HG03442 (cell line): Measurements from ENCODE around the gene EML5.
"Not testable (repeated sequence)": the region's sequence is repeated elsewhere in the genome, so short reads cannot be mapped to it uniquely, and the experiment has no call there.

Experiments
- ATAC-seq: cut with Tn5 transposase; IDR thresholded peaks from one replicate; pipeline ENCODE4 v1.9.1; 2021; ENCODE audit warnings: mild to moderate bottlenecking, moderate library complexity; ENCODE audit not compliant: unreplicated experiment

Gene EML5

DNA sequence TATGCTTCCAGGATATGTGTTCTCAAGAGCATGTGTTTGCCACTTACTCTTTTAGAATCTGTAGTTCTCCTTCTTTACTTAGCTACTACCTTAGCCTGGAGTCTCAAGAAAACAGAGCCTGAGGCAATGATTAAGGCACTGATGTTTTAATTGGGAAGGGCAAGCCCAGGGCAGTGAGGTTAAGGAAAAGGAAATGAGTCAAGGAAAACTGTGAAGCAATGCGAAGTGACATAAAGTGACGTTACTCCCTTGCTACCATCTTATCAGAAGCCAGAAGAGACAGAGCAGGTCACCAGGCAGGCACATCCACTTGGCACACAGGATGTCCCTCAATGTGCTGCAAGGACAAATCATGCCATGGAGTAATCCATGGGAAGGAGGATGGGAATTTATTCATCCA, 11.3 kb upstream of the EML5 start:
- no peak for ATAC-seq

DNA sequence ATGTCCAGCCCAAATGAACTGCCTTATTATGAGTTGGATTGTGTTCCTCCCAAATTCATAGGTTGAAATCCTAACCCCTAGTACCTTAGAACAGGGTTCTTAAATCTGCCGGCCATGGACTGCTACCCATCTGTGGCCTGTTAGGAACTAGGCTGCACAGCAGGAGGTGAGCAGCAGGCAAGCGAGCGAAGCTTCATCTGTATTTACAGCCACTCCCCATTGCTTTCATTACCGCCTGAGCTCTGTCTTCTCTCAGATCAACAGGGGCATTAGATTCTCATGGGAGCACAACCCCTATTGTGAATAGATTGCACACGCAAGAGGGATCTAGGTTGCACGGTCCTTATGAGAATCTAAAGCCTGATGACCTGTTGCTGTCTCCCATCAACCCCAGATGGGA, 9.8 kb upstream of the EML5 start:
- ATAC-seq: no peak

DNA sequence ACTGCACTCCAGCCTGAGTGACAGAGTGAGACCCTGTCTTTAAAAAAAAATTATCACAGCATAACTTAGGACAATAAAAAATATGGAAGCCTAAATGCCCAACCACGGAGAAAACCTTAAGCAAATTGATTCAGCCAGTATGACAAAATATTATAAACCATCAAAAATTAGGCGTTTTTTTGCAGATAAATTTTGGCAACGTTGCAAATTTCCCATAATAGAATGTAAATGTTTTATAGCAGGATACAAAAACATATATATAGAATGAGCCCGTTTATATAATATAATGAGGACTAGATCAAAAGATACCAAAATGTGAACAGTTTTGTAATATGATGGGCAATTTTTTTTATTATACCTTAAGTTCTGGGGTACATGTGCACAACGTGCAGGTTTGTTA, 6.8 kb upstream of the EML5 start:
- no peak for ATAC-seq

DNA sequence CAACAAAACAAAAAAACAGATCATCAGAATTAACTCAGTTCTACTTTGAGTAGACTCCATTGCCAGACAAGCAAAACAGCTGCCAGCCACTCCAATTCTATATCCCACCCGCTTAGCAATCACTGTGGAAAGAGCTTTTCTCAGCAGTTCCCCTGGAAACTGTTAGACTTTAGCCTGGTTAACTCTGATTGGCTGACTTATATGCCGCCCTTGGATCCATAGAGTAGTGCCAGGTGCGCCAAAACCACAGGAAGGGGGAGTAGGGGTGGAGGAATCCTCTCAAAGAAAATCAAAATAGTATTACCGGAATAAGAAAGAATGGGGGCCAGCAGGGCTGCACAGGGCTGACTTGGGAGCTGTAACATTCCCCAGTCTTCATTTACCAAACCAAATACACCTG, 5.4 kb upstream of the EML5 start:
- no peak for ATAC-seq

DNA sequence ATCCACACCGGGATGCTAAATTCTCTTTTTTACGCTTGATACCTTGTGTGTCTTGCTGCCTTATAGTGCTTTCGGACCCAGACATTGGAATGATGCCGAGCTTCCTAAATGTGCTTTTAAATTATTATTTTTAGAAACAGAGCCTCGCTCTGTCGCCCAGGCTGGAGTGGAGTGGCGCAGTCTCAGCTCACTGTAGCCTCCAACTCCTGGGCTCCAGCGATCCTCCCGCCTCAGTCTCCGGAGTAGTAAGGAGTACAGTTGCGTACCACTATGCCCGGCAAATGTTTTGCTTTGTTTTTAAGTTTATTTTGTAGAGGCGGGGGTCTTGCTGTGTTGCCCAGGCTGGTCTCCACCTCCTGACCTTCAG, 489 bp upstream of the EML5 start:
- no peak for ATAC-seq

DNA sequence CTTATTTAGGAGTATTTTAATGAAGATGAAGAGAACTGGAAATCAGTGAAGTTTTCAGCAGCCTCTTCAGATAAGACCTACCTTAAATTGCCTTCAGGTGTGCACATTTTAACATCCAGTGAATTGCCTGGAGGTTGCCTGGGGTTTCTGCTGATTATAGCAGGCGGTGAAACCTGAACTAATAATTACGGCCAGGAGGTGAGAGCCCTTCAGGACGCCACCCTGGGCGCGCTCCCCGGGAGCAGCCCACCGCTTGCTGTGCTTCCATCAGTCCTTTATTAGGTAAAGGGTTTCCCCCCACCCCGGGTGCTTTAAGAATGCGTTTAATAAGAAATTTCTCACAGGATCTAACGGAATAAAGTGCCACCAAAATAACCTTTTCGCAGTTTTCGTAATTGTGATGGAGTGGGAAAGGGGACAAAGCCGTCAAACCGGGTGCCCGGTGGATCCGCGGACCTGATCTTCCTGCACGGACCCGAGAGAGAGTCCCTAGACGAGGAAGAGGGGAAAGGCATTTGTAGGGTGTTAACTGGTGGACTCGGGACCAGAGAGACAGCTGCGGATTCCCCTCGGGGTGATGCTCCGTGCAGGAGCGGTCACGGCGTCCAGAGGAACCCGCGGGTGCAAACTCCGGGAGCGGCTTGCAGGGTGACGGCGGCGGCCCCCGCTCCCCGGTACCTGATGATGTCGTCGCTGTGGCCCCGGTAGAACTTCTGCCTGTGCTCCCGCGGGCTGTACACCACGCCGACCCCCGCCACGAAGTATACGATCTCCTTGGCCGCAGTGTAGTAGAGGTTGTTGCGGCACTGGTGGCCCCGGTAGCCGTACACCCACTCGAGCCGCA, 902 bp downstream of the EML5 start:
- no peak for ATAC-seq

DNA sequence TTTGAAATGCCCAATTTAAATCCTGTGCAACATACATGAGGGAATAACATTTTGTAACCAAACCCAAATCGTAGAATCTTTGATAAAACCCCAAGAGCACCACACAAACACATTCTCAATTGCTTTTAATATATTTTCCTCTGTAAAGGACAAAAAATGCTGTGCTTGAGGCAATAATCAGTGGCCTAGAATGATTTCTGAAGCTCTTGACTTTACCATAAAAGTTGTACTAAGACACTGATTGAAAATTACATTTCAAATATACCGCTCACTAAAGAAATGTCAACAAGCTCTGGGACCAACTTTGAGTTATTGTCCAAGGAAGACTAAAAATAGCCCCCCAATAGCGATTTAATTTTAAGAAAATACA, 1.5 kb downstream of the EML5 start:
- ATAC-seq: no peak

DNA sequence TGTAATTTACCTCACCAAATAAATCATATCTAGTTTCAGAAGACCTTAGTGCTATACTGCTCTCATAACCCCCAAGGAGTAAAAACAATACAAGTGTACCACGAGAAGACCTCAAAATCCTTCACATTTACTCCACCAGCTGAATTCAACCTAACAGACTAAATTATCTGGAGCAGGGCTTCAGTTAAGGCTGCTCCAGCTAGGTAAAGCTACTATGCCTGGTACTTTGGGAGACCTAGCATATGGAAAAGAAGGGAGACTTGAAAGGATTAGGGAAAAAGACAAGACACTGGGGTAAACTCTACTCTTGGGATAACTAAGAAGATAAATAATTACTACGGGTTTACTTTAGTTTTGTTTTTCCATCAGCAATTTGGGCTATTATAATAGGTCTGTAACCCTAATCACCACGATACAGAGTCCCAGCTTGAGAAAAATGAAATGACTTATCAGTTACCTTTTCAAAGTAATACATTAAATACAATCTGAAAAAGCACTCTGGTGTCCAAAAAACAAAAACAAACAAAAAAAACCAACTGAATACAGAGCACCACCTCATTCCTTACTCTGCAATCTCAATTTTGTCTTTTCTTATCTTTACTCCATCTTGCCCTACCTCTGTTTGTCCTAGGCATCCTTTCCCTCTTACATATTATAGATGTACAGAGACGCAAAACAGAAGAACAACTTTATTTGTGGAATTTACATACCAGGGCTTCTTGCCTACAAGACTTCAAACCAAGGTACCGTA, 2.1 kb downstream of the EML5 start:
- no peak for ATAC-seq

DNA sequence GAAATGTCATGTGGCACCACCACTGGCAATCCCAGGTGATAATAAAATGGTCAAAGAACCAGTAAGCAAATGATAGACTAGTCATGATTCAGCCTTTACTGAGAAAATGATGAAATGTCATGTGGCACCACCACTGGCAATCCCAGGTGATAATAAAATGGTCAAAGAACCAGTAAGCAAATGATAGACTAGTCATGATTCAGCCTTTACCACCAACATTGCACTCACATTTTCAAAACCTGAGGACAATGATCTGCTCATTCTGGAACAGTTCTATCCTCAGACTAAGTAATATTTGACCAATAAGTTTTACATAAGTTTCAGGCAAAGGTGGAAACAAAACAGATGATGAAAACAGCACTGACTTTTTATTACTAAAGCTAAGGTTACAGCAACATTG, 3.2 kb downstream of the EML5 start:
- not testable (repeated sequence) for ATAC-seq

DNA sequence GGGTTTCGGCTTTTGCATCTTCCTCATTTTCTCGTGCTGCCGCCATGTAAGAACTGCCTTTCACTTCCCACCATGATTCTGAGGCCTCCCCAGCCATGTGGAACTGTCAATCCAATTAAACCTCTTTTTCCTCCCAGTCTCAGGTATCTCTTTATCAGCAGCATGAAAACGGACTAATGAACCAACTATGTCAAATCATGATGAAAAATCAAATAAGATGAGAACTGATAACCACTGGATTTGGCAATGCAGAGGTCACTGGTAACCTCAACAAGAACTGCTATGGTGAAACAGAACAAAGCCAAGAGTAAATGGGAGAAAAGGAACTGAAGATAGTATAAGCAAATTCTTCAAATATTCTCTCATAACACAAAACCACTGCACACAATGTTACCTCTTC, 6.0 kb downstream of the EML5 start:
- ATAC-seq: no peak

DNA sequence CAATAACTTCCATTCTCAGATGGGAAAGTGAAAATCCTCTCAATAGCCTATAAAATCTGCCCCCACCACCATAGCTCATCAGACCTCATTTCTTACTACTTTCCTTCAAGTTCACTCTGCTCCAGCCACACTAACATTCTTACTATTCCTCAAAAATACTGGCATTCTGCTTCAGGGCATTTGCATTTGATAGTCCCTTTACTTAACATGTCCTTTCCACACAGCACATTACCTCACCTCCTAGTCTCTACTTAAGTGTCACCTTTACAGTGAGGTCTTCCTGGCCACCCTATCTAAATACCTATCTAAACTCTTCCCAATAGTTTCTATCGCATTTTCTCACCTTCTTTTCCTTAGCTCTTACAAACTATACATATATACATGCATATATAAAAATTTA, 6.8 kb downstream of the EML5 start:
- ATAC-seq: no peak

DNA sequence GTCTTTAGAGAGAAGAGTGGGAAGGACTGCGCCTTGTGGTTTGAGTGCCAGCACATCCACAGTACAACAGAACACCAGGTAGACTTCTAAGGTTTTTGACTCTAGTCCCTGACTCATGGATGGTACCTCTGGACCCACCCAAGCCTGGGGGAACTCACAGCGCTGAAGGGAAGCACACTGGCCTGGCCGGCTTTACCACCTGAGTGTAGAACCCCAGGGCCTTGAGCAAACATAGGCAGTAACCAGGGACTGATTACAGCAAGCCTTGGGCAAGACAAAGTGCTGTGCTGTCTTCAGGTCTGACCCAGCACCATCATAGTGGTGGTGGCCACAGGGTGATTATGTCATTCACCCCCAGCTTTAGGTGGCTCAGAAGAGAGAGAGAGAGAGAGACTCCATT, 17.2 kb downstream of the EML5 start:
- no peak for ATAC-seq

DNA sequence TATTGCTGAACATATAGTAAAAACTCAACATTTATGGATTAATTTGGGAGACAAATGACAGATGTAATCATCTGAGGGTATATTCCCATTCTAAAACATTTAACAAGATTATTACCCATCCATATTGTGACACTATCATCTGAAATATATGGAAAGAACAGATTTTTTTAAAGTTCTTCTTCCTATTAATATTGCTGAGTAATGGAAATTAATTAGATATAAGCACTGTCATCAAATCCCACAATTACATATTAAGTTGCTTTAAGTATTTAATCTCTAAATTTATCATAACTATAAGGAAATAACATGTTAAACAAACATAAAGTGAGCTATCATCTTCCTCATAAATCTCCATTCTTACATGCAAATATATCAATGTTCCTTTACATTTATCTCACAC, 22.0 kb downstream of the EML5 start:
- ATAC-seq: no peak

DNA sequence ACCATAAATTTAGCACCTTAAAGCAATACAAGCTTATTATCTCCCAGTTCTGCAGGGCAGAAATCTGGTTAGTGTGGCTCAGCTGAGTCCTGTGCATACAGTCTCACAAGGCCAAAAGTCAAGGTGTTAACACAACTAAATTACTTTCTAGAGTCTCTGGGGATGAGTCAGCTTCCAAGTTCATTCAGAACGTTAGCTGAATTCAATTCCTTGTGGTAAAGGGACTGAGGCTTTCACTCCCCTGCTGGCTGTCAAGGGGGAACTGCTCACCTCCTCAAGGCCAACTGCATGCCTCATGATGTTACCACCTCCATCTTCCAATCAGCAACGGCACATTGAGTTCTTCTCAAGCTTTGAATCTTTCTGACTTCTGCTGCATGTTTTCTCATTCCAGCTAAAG, 27.6 kb downstream of the EML5 start:
- ATAC-seq: no peak

DNA sequence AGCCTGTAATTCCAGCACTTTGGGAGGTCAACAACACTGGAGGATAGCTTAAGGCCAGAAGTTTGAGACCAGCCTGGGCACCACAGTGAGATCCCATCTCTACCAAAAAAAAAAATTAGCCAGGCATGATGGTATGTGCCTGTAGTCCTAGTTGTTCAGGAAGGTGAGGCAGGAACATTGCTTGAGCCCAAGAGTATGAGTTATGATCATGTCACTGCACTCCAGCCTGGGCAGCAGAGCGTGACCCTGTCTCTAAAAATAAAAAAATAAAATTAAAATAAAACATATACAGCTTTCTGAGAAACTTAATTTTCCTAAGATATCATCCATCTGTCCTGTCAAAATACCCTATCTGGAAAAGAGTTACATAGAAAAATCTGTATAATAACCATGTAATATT, 38.9 kb downstream of the EML5 start:
- ATAC-seq: no peak

DNA sequence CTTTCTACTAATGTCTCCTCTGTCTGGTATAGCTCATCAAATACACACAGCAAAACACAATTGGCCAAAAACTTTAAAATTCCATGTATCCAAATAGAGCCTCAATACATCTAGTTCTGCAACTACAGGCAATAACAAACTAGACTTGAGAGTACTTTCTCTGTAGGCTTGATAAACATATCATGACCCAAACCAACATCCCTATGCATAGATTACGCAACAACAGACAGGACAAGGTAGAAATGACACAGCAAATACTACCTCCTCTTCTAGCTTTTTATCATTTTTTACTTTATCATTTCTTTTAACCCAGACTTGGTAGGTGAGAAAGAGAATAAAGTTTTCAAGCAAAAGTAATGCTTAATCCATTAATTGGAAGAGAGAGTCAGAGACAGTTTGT, 41.8 kb downstream of the EML5 start:
- ATAC-seq: no peak

DNA sequence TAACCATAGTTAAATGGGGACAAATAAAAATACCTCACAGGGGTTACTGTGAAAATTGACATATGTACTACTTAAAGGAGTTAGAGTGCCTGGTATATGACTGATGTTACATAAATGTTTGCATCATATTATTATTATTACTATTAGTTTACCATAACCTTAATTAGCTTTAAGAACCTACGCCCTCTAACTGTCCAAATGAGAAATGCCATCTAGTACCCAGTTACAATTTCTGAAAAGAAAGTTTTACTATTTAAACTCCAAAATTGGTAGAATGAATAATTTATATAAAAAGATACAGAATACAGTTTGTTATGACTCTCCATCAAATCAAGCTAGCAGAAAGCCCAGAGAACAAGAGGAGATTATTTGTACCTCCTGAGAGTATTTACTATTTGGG, 42.3 kb downstream of the EML5 start:
- ATAC-seq: no peak

DNA sequence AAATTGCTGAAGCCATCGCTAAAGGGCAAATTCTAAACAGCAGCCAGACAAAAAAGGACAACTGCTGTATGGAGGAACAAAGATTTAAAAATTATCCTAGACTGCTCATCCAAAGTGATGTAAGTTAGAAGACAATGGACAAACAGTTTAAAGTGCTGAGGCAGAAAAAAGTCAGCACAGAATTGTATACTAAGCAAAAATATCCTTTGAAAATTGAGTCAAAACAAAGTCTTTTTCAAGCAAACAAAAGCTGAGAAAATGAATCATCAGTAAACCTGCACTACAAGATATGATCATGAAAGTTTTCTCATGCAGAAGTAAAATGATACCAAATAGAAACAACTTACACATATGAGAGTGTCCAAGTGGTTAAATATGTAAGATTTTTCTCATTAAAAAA, 43.6 kb downstream of the EML5 start:
- no peak for ATAC-seq

DNA sequence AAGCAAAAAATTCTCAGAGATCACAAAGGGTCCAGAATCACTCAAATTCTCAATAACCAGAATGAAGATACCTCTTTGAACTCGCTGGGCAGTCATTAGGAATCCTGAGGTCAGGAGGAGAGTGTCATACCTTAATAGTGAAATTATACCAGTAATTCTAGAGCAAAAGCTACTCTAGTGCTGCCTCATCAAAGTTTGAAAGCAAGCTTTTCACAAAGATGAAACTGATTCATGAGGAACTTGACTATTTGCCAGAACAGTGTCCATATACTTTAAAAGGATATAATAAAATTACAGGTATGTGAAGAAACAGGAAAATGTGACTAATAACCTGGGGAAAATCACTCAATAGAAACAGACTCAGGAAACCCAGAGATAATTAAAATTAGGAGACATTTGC, 44.5 kb downstream of the EML5 start:
- no peak for ATAC-seq

DNA sequence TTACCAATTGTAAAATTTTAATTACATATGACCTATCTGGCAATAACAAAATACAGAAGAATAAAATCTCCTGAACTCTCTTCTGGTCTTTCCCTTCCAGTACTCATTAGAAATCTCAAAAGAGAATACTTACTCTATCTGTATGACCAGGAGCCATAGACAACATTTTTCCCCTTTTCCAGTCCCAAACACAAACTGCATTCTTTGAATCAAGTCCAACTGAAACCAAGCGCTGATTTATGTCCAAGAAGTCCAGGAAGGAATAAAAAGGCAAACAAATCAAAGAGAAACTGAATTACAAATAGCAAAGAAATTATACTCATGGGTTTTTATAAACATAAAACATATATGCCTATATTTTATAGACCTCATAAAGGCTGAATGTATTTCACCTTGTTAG, 46.7 kb downstream of the EML5 start:
- no peak for ATAC-seq

DNA sequence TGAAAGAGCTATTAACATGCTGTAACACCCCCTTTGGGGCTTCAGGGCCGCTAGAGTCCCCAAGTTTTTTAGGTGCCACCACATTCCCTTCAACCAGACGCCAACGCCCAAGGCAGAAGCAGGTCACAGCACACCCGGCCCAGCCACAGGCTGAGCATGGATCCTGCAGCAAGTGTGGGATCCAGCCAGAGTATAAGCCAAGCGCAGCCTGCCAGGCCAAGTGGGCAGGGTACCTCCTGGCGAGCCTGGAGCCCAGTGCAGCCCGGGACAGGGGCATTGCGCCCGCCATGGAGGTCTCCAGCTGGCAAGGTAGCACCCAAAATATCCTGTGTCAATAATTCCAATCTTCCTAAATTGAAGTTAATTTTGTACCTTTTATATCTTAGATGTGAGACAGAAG, 55.5 kb downstream of the EML5 start:
- no peak for ATAC-seq

DNA sequence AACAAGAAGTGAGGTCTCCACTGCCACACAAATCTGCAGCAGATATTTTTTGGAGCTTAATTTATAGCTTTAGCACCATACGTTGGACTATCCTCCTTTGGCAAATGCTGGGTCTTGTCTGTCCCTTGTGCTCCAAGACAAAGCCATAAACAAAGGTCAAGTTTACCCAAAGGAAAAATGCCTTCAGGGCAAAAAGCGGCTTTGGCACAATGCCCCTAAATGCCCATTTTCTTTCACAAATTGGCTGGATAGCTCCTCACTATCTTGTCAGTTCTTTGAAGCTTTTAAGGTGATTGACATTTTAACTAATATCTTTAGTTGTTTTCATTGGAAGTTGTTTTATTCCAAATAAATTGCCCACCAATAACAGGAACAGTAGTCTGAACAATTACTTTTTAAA, 59.6 kb downstream of the EML5 start:
- ATAC-seq: no peak

DNA sequence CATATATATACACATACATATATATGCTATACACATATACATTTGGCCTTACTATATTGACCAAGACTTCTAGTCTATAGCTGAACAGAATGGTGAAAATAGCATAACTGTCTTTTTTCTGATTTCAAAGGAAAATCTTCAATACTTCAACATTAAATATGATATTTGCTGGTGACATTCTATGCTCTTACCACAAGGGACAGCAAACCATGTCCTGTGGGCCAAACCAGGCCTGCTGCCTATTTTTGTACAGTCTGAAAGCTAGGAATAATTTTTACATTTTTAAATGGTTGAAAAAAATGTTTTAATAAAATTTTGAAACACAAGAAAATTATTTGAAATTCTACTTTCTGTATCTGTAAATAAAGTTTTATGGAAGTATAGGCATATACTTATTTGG, 63.6 kb downstream of the EML5 start:
- ATAC-seq: no peak
